HepG2 (cell line): Measurements from ENCODE around the gene C12orf56. TPM values are rescaled to one million over a fixed set of nuclear protein-coding genes. Genes with fewer than 3 reads are reported as not detected.

Source experiments
- HMGA1 ChIP-seq: sonication (generic); formaldehyde crosslinking; conservative IDR thresholded peaks from 2 replicates; pipeline ENCODE4 v1.4.0; 2020; ENCODE audit warnings: missing genetic modification reagents
- HNF1A ChIP-seq, 2 experiments: sonication (generic) in 1 of 2; formaldehyde crosslinking in 1 of 2; IDR thresholded peaks; 2 replicates each; pipeline versions ENCODE4 v1.4.0 to v1.6.1; 2016 to 2020; ENCODE audit warnings: borderline replicate concordance in 1 of 2, low read depth in 1 of 2, mild to moderate bottlenecking in 1 of 2, missing genetic modification reagents in 1 of 2
- HNRNPL ChIP-seq: fragments of 200-400 bp; formaldehyde crosslinking; IDR thresholded peaks from 2 replicates; pipeline ENCODE4 v1.6.1; 2017; ENCODE audit warnings: mild to moderate bottlenecking, low read depth, low read length
- ISX ChIP-seq: sonication (generic); formaldehyde crosslinking; conservative IDR thresholded peaks from 2 replicates; pipeline ENCODE4 v1.5.0; 2020; ENCODE audit warnings: missing genetic modification reagents
- KLF12 ChIP-seq: sonication (generic); formaldehyde crosslinking; IDR thresholded peaks from 2 replicates; pipeline ENCODE4 v1.4.0; 2020; ENCODE audit warnings: missing genetic modification reagents, borderline replicate concordance
- NR2F6 ChIP-seq, 2 experiments: IDR thresholded peaks; 2 replicates each; pipeline ENCODE4 v1.6.1; 2016; ENCODE audit warnings: antibody characterized with exemption in 1 of 2, mild to moderate bottlenecking in 1 of 2
- PCBP2 ChIP-seq: fragments of 200-400 bp; formaldehyde crosslinking; optimal IDR thresholded peaks from 2 replicates; pipeline ENCODE3; 2018; ENCODE audit warnings: low read length, low read depth; ENCODE audit not compliant: poor library complexity, severe bottlenecking
- POLR2AphosphoS5 ChIP-seq: IDR thresholded peaks from 2 replicates; pipeline ENCODE4 v1.6.1; 2012; ENCODE audit warnings: low read depth, low read length
- PPARG ChIP-seq: conservative IDR thresholded peaks from 2 replicates; pipeline ENCODE4 v1.6.1; 2016; ENCODE audit warnings: missing biosample characterization, missing genetic modification reagents
- RFX3 ChIP-seq: IDR thresholded peaks from 2 replicates; pipeline ENCODE4 v1.6.1; 2016; ENCODE audit warnings: missing biosample characterization, missing genetic modification reagents
- SMAD1 ChIP-seq: sonication (generic); formaldehyde crosslinking; IDR thresholded peaks from 2 replicates; pipeline ENCODE4 v1.4.0; 2020; ENCODE audit warnings: missing genetic modification reagents, low read depth, mild to moderate bottlenecking, borderline replicate concordance
- TAF1 ChIP-seq: sonication (generic); formaldehyde crosslinking; IDR thresholded peaks from 2 replicates; pipeline ENCODE4 v1.4.0; 2020; ENCODE audit warnings: missing genetic modification reagents
- ZFP36 ChIP-seq: fragments of 150-350 bp; IDR thresholded peaks from 2 replicates; pipeline ENCODE4 v1.6.1; 2018; ENCODE audit warnings: borderline replicate concordance, low read length, low read depth; ENCODE audit not compliant: partially characterized antibody
- ZHX1 ChIP-seq: sonication (generic); formaldehyde crosslinking; IDR thresholded peaks from 2 replicates; pipeline ENCODE4 v1.8.1; 2022; ENCODE audit warnings: low read depth, mild to moderate bottlenecking, missing genetic modification reagents
- ZNF225 ChIP-seq: sonication (generic); formaldehyde crosslinking; IDR thresholded peaks from 2 replicates; pipeline ENCODE4 v1.4.0; 2020; ENCODE audit warnings: mild to moderate bottlenecking, missing genetic modification reagents
- ZNF619 ChIP-seq: sonication (generic); formaldehyde crosslinking; IDR thresholded peaks from 2 replicates; pipeline ENCODE4 v1.4.0; 2020; ENCODE audit warnings: mild to moderate bottlenecking, missing genetic modification reagents
- ZNF747 ChIP-seq: sonication (generic); formaldehyde crosslinking; IDR thresholded peaks from 2 replicates; pipeline ENCODE4 v1.8.1; 2023; ENCODE audit warnings: missing genetic modification reagents, mild to moderate bottlenecking, borderline replicate concordance
- ZNF841 ChIP-seq: sonication (generic); formaldehyde crosslinking; IDR thresholded peaks from 2 replicates; pipeline ENCODE4 v1.8.1; 2023; ENCODE audit warnings: missing genetic modification reagents, borderline replicate concordance
- ZSCAN31 ChIP-seq: sonication (generic); formaldehyde crosslinking; IDR thresholded peaks from 2 replicates; pipeline ENCODE4 v1.5.0; 2020; ENCODE audit warnings: low read depth, mild to moderate bottlenecking, missing genetic modification reagents
- polyA plus RNA-seq, 8 experiments: library from polyadenylated mRNA; depleted of rRNA in 3 of 8; stranded (reverse) in 7 of 8; unstranded in 1 of 8; fragments of >200 nt; fragmentation: Illumina TruSeq in 4 of 8; extraction: Trizol in 4 of 8; gene quantifications; 2 replicates each; pipeline versions ENCODE4 v1.2.1 to v1.2.3, GENCODE V29; 2011 to 2016; ENCODE audit warnings: low read depth in 4 of 8, missing spikeins in 1 of 8, mixed read lengths in 1 of 8; ENCODE audit not compliant: insufficient read depth in 1 of 8
- total RNA-seq, 5 experiments: library from RNA; depleted of rRNA; stranded (reverse); fragments of >200 nt; fragmentation: Illumina TruSeq; extraction: Trizol; gene quantifications; 2 replicates each; pipeline ENCODE4 v1.2.3, GENCODE V29; 2016; ENCODE audit warnings: low read depth in 1 of 5

Gene C12orf56
- total and polyA plus RNA-seq, 2 of the 13 experiments (the other 11 are each of a cell fraction or from before 2014, with no cell fraction given) = 0.07 TPM; not detected in 1

GRCh38 chr12:64222009-64222765 is 168.4 kb downstream of the C12orf56 start, which contains the start of gene KICS2 (continued):
- peak; percentile 88 for TF ChIP-seq ZHX1 (CRISPR knock-in tag)
- 0 out of 2 replicates have a peak, but pooled peaks have one; percentile 35 for TF ChIP-seq ISX (CRISPR knock-in tag)
- no peak for TF ChIP-seq ZFP36
- 0 out of 2 replicates have a peak, but pooled peaks have one; percentile 24 for TF ChIP-seq ZNF619 (CRISPR knock-in tag)
- no peak for TF ChIP-seq HMGA1 (CRISPR knock-in tag)
- no peak for TF ChIP-seq RFX3 (CRISPR knock-in tag)
- TF ChIP-seq PCBP2 = no peak
- TF ChIP-seq ZNF747 (CRISPR knock-in tag) = no peak
- no peak for TF ChIP-seq HNRNPL
- no peak for TF ChIP-seq HNF1A (IDR thresholded peaks at IDR 0.05; ENCODE audit: low read depth)
- TF ChIP-seq HNF1A (CRISPR knock-in tag; IDR thresholded peaks at IDR 0.05; ENCODE audit: borderline replicate concordance) = no peak
- 0 out of 2 replicates have a peak, but pooled peaks have one; percentile 77 for TF ChIP-seq ZNF225 (CRISPR knock-in tag)
- TF ChIP-seq POLR2AphosphoS5 = peak; percentile 88
- peak; percentile 86 for TF ChIP-seq TAF1 (CRISPR knock-in tag)
- no peak for TF ChIP-seq SMAD1 (CRISPR knock-in tag)
- TF ChIP-seq ZNF841 = no peak
- TF ChIP-seq ZSCAN31 (CRISPR knock-in tag) = no peak
- TF ChIP-seq PPARG = 0 out of 2 replicates have a peak, but pooled peaks have one; percentile 31
- TF ChIP-seq NR2F6 (IDR thresholded peaks at IDR 0.05) = no peak
- TF ChIP-seq NR2F6 (CRISPR knock-in tag; IDR thresholded peaks at IDR 0.05) = peak; percentile 20; the same call in 1 of the 2 replicates
- peak; percentile 76; the same call in 1 of the 2 replicates for TF ChIP-seq KLF12 (CRISPR knock-in tag)
